ENCODE measurements around the gene CENPF.

DNA sequence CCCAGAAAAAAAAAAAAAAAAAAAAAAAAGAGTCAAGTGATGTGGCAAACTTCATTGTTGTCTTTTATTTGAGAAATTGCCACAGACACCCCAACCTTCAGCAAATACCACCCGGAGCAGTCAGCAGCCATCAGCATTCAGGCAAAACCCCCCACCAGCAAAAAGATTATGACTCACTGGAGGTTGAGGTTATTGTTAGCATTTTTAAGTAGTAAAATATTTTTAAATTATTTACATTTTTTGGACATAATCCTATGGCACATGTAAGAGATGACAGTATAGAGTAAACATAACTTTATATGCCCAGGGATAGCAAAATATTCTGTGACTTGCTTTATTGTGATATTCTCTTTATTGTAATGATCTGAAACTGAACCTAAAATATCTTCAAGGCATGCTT, 95.6 kb downstream of the CENPF start:
- TF ChIP-seq POLR2AphosphoS5 (IDR thresholded peaks at IDR 0.05; ENCODE audit: low read depth, low read length) (no peak), POLR2A (IDR thresholded peaks at IDR 0.05; ENCODE audit: low read depth, low read length) (no peak), TAF1 (IDR thresholded peaks at IDR 0.05; ENCODE audit: low read depth, low read length) (no peak), PAX5 (IDR thresholded peaks at IDR 0.05; ENCODE audit: insufficient read depth, low read length, severe bottlenecking) (no peak), SPI1 (IDR thresholded peaks at IDR 0.05; ENCODE audit: low read depth, low read length) (no peak), POU2F2 (IDR thresholded peaks at IDR 0.05; ENCODE audit: low read depth, low read length) (no peak)

All from GM12891 (cell line).